ENCODE results near the gene TMC8.
A peak's percentile ranks its signal among the peaks of the same experiment; 100 is the strongest.
"Not testable (repeated sequence)": the region's sequence is repeated elsewhere in the genome, so short reads cannot be mapped to it uniquely, and the experiment has no call there.

Gene TMC8

DNA sequence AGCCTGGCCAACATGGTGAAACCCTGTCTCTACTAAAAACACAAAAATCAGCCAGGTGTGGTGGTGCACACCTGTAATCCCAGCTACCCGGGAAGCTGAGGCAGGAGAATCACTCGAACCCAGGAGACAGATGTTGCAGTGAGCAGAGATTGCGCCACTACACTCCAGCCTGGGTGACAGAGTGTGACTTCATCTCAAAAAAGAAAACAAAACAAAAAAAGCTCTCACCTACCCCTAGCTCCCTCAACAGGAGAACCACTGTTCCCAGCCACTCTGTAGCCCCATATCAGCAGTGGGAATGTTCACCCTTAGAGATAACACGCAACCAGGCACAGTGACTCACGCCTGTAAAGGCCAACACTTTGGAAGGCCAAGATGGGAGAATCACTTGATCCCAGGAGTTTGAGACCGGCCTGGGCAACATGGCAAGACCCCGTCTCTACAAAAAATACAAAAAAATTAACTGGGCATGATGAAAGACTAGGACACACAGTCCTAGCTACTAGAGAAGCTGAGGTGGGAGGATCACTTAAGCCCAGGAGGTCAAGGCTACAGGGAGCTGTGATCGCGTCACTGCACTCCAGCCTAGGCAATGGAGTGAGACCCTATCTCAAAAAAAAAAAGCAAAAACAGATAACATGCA lies 5.4 kb downstream of the TMC8 start:
- Mint-ChIP-seq H3K27ac (peak overlapping the region; percentile 82), H3K27me3 (no peaks in the 10 kb centered on the region), H3K4me3 (peak overlapping the region; percentile 13), H3K9me3 (no peaks in the 10 kb centered on the region), H3K36me3 (peaks cover 81% of the 10 kb centered on the region), H3K4me1 (peaks cover 80% of the 10 kb centered on the region)
- ATAC-seq, result no peak

DNA sequence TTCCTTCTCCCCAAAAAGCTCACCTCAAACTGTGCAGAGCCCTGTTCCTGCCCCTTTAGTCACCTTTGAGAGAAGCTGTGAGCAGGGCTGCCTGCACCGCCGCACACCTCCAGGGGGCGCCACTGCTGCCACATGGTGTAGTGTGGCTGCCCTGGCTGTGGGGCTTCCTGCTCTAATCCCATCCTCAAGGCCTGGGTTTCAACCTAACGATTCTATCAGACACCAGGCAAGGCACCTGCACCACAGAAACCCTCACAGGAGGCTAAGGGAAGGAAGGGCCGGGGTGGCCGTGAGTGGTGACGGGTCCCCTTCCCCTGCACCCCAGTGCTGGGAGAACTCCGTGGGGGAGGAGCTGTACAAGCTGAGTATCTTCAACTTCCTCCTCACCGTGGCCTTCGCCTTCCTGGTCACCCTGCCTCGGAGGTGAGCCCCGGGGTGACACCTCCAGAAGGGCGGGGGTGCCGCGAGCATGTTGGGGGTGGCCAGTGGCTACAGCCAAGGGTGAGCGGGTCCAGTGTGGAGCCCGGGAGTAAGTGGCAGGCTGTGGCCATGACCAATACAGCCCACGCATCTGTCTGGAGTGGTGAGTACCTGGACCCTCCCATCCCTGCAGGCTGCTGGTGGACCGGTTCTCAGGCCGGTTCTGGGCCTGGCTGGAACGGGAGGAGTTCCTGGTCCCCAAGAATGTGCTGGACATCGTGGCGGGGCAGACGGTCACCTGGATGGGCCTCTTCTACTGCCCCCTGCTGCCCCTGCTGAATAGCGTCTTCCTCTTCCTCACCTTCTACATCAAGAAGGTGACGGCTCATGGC lies 7.0 kb downstream of the TMC8 start:
- peak; percentile 44 for ATAC-seq
- peak overlapping the region; percentile 84 for H3K4me3 Mint-ChIP-seq

GRCh38 chr17:78138204-78139060 lies 7.9 kb downstream of the TMC8 start:
- peaks cover 80% of the 10 kb centered on the region for H3K36me3 Mint-ChIP-seq
- peaks cover 93% of the 10 kb centered on the region for H3K4me1 Mint-ChIP-seq
- no peak for ATAC-seq
- H3K9me3 Mint-ChIP-seq, result no peaks in the 10 kb centered on the region
- H3K4me3 Mint-ChIP-seq, result peak overlapping the region; percentile 84
- H3K27me3 Mint-ChIP-seq, result no peaks in the 10 kb centered on the region
- peak overlapping the region; percentile 99 for H3K27ac Mint-ChIP-seq

More for the DNA sequence above, 7.0 kb downstream of the TMC8 start:
- peak overlapping the region; percentile 99 for H3K27ac Mint-ChIP-seq
- no peaks in the 10 kb centered on the region for H3K9me3 Mint-ChIP-seq
- peaks cover 80% of the 10 kb centered on the region for H3K36me3 Mint-ChIP-seq
- no peaks in the 10 kb centered on the region for H3K27me3 Mint-ChIP-seq
- peaks cover 93% of the 10 kb centered on the region for H3K4me1 Mint-ChIP-seq

DNA sequence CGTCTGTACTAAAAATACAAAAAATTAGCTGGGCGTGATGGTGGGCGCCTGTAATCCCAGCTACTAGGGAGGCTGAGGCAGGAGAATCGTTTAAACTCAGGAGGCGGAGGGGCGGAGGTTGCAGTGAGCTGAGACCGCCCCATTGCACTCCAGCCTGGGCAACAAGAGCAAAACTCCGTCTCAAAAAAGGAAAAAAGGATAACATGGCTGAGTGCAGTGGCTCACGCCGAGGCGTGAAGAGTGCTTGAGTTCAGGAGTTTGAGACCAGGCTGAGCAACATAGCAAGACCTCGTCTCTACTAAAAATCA lies 9.2 kb downstream of the TMC8 start:
- not testable (repeated sequence) for H3K9me3 Mint-ChIP-seq
- peak overlapping the region; percentile 16 for H3K4me3 Mint-ChIP-seq

DNA sequence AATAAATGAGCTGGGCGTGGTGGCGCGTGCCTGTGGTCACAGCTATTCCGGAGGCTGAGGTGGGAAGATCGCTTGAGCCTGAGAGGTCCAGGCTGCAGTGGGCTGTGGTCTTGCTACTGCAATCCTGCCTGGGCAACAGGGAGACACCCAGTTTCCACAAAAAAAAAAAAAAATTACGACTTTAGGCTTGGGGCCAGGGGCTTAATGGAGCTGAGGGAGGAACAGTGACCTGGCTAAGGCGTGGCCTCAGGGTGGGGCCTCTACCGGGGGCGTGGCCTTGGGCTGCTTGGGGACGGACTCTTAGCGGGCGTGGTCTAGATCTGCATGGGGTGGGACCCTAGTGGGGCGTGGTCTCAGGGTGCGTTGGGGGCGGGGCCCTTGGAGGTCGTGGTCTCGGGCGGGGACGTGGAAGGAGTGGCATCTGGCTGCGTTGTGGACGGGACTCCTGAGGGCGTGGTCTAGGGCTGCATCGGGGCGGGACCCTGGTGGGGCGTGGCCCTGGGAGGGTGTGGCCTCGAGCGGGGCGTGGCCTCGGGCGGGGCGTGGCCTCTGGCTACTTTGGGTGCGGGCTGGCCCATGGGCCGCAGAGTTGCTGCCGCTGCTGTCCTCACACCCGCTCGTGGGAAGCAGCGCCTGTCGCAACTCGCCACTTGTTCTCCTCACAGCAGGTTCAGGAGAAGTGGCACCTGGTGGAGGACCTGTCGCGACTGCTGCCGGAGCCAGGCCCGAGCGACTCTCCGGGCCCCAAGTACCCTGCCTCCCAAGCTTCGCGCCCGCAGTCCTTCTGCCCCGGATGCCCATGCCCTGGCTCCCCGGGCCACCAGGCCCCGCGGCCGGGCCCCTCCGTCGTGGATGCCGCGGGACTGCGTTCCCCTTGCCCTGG lies 9.8 kb downstream of the TMC8 start:
- H3K4me1 Mint-ChIP-seq, result peaks cover 96% of the 10 kb centered on the region
- peaks cover 60% of the 10 kb centered on the region for H3K36me3 Mint-ChIP-seq
- no peaks in the 10 kb centered on the region for H3K27me3 Mint-ChIP-seq
- H3K4me3 Mint-ChIP-seq, result peak overlapping the region; percentile 47
- H3K9me3 Mint-ChIP-seq, result no peaks in the 10 kb centered on the region
- peak overlapping the region; percentile 99 for H3K27ac Mint-ChIP-seq
- peak; percentile 89 for ATAC-seq

More for the DNA sequence above, 9.2 kb downstream of the TMC8 start:
- Mint-ChIP-seq H3K36me3 (peaks cover 66% of the 10 kb centered on the region), H3K4me1 (peaks cover 93% of the 10 kb centered on the region), H3K27ac (peak overlapping the region; percentile 99)
- not testable (repeated sequence) for ATAC-seq, H3K27me3 Mint-ChIP-seq

DNA sequence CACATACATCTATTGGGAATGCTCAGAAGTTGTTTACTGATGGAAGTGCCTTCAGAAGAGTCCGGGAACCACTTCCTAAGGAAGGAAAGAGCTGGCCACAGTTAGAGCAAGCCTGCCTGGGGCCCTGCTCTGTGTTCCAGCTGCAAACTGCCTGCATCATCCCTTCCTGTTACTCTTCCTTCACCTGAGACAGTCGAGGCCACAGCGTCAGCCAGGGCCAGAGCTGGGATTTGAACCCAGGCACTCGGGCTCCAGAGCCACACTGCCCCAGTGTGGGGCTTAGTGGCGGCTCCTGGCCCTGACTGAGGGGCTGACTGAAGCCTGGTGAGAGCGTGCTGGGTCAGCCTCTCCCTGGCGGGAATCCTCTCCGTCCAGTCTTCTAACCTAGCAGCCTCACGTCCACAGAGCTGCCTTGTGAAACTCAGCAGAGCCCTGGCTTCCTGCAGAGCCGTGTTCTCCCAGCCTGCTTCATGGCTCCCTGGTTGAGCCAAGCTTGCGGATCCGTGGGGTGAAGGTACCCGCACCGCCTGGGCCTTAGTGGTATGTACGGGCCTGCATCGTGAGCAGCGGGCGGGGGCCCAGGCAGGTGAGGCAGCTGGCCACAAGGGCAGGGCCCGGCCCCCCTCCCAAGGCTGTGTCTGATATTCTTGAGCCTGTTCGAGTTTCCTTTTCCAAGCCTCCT lies 11.0 kb downstream of the TMC8 start:
- Mint-ChIP-seq H3K4me1 (peaks cover 94% of the 10 kb centered on the region), H3K27me3 (no peaks in the 10 kb centered on the region), H3K27ac (peak overlapping the region; percentile 99), H3K9me3 (no peaks in the 10 kb centered on the region), H3K36me3 (peaks cover 50% of the 10 kb centered on the region), H3K4me3 (peak overlapping the region; percentile 23)
- ATAC-seq, result no peak

DNA sequence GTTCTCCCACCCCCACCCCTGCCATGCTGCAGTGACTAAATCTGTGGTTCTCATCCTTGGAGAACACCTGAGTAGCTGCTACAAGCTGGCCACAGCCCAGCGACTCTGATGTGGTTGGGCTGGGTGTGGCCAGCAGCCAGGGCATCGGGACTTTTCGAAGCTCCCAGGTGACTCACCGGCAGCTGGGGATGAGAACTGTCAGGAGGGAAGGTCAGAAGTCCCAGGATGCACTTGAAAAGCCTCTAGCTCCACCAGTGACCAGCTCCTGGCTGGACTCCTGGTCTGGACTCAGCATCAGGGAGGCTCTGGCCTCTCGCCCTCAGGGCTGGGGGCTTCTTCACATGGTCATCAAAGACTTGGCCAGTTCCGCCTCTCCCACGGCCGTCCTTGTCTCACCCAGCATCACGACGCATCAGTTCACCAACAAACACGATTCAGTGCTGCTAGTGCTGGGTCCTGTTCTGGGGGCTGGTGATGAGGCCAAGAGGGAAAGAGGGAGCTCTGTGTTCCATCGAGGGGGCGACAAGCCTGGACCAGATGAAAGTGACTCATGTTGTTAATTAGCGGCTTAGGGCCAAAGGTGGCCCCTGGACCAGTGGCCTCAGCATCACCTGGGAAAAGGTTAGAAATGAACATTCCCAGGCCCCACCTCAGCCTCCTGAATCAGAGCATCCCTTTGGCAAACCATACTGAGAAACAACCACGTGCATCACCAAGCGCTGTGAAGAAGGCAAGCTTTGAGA lies 11.7 kb downstream of the TMC8 start:
- Mint-ChIP-seq H3K4me3 (peak overlapping the region; percentile 36), H3K36me3 (peaks cover 47% of the 10 kb centered on the region), H3K27ac (peak overlapping the region; percentile 99), H3K4me1 (peaks cover 94% of the 10 kb centered on the region), H3K27me3 (no peaks in the 10 kb centered on the region), H3K9me3 (no peaks in the 10 kb centered on the region)
- ATAC-seq, result no peak

- Mint-ChIP-seq H3K27ac (peak overlapping the region; percentile 99), H3K4me1 (peaks cover 94% of the 10 kb centered on the region), H3K36me3 (peaks cover 41% of the 10 kb centered on the region), H3K27me3 (no peaks in the 10 kb centered on the region), H3K9me3 (peaks cover 2% of the 10 kb centered on the region), H3K4me3 (no peak overlapping the region)
- no peak for ATAC-seq
Measured at GRCh38 chr17:78143214-78144146, 12.9 kb downstream of the TMC8 start.

DNA sequence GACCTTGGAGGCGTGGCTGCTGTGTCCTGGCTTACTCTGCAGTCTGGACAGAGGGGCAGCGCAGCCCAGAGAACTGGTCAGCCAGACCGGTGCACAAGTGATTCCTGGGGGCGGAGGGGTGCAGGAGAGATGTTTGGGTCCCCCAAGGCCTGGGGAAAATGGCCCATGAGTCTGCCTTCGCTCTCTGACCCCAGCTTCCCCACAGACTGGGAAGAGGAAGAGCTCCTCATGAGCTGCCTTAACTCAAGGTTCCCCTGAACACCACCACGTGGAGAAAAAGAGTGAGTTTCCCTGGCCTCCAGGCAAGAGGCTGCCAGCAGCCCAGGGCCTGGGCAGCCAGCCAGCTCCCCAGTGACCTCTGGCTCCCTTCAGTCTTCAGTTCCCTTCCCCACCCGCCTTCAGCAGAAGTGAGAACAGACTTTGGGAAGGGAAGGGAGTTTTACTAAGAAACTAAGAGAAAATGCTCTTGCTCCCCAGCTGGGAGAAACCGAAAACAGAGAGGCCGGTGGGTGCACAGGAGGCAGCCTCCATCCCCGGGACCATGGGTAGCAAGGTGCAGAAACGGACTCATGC lies 13.7 kb downstream of the TMC8 start:
- Mint-ChIP-seq H3K27ac (peak overlapping the region; percentile 99), H3K9me3 (peaks cover 5% of the 10 kb centered on the region), H3K36me3 (peaks cover 38% of the 10 kb centered on the region), H3K4me3 (peak overlapping the region; percentile 50), H3K4me1 (peaks cover 91% of the 10 kb centered on the region), H3K27me3 (no peaks in the 10 kb centered on the region)
- no peak for ATAC-seq

DNA sequence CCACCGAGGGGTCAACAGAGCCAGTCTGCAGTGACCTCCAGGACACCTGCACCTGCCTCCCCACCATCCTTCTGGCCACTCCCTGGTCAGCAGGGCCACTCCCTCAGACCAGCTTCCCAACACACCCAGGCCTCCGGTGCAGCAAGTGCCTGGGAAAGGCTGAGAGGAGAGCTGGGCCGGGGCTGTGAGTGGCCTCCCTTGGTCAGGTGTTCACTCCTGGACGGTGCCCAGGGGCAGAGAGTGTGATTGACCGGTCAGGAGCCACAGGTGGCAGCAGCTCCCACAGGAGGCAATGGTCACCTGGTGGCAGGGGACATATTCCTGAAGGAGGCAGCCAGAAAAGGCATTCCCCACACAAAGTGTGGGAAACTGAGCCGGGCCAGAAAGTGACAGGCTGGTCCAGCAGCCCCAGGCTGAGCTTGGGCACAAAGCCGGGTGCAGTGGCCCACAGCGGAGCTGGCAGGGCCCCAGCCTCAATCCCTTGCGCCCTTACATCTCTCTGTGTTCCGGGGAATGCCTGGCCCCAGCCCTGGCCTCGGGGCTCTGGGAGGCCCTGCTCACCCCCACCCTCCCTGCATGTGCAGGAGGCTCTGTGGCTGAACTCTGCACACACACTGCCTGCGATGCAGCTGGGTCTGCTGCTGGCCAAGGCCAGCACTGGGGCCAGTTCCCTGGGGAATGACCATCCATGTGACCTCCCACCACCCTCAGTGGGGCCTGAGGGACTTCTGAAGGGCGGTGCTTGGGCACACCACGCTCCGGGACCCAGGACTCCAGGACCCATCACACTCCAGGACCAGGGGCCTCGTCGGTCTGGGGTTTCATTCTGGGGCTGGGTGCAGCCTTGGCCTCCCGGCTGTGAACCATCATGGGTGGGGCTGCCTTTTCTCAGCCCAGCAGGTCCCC lies 14.4 kb downstream of the TMC8 start:
- Mint-ChIP-seq H3K36me3 (peaks cover 30% of the 10 kb centered on the region), H3K4me1 (peaks cover 84% of the 10 kb centered on the region), H3K4me3 (peak overlapping the region; percentile 50), H3K9me3 (peaks cover 5% of the 10 kb centered on the region), H3K27me3 (no peaks in the 10 kb centered on the region), H3K27ac (peak overlapping the region; percentile 99)
- no peak for ATAC-seq

DNA sequence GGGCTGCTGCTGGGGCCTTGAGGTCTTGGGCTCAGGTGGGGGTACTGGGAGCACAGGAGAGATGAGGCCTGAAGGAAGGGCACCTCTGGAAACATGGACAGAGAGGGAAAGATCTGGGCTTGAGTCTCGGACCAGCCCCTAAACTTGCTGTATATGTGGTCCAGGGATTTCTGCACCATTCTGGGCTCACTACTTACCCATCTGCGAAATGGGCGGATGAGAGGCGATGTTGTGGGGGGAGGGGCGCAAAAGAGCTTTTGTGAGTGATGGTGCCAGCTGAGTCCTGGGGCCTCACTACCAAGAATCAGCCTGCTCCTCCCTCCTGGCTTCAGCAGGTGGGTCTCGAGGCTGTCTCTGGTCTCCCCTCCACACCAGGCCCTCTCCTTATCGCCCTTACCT lies 15.9 kb downstream of the TMC8 start:
- Mint-ChIP-seq H3K27me3 (no peaks in the 10 kb centered on the region), H3K27ac (peak overlapping the region; percentile 99), H3K36me3 (peaks cover 25% of the 10 kb centered on the region), H3K4me3 (peak overlapping the region; percentile 49), H3K9me3 (peaks cover 8% of the 10 kb centered on the region), H3K4me1 (peaks cover 86% of the 10 kb centered on the region)
- no peak for ATAC-seq

DNA sequence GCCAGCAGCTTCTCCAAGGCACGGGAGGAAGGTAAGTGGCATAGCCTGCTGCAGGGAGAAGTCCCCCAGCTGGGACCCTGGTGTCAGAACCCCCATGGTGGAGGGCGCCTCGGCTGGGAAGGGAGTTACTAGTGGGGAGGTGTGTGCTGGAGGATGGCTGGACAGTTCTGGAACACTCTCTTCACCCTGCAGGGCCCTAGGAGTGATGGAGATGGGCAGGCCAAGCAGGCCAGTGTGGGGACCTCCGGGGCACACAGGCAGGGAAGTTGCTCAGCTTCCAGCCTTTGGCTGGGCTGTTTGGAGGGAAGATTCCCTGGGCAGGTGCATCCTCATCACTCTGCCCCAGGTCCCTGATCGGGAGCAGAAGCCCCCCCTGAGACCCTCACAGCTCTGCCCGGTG lies 16.3 kb downstream of the TMC8 start:
- Mint-ChIP-seq H3K27ac (peak overlapping the region; percentile 99), H3K4me3 (peak overlapping the region; percentile 49)

More for the DNA sequence above, 16.3 kb downstream of the TMC8 start:
- peaks cover 86% of the 10 kb centered on the region for H3K4me1 Mint-ChIP-seq
- no peak for ATAC-seq
- H3K36me3 Mint-ChIP-seq, result peaks cover 24% of the 10 kb centered on the region
- H3K27me3 Mint-ChIP-seq, result no peaks in the 10 kb centered on the region
- H3K9me3 Mint-ChIP-seq, result peaks cover 8% of the 10 kb centered on the region

All from stimulated activated memory B cell treated with anti-CD40 and anti-IgM and Interleukin-4, amounts not matched to agents 10 μg/mL and 1 μg/mL and 100 μg/mL, for 72 hours (primary cell).